Right atrium auricular region (tissue), 2 donors: ENCODE data around the gene GAS5. TPM values are rescaled to one million over a fixed set of nuclear protein-coding genes. Genes with fewer than 3 reads are reported as not detected.

ENCODE experiments used
- DNase-seq: peaks from one replicate; pipeline ENCODE4 v3.0.0-alpha.2; 2019; ENCODE audit warnings: low spot score
- H3K27ac ChIP-seq, 2 donors: fragments of 200-600 bp; sonication (generic); 1 replicate in 1 of 2; 2 replicates in 1 of 2; pipeline ENCODE4 v1.5.1; 2016 to 2019
- H3K27me3 ChIP-seq, 2 donors: fragments of 200-600 bp; sonication (generic); one replicate each; pipeline versions ENCODE4 v1.5.1 to v1.6.0; 2017 to 2019
- H3K36me3 ChIP-seq: fragments of 200-600 bp; sonication (generic); one replicate; pipeline ENCODE4 v1.5.1; 2016
- H3K4me1 ChIP-seq, 2 donors: fragments of 200-600 bp; sonication (generic); one replicate each; pipeline versions ENCODE4 v1.5.1 to v1.6.0; 2017 to 2019
- H3K4me3 ChIP-seq, 2 donors: fragments of 200-600 bp; sonication (generic); 1 replicate in 1 of 2; 2 replicates in 1 of 2; pipeline ENCODE4 v1.5.1; 2017 to 2019; ENCODE audit warnings: mild to moderate bottlenecking in 1 of 2, moderate library complexity in 1 of 2
- H3K9me3 ChIP-seq, 2 donors: fragments of 200-600 bp; sonication (generic); one replicate each; pipeline ENCODE4 v1.5.1; 2019
- CTCF ChIP-seq, 2 donors: fragments of 200-600 bp; sonication (generic); IDR thresholded peaks; one replicate each; pipeline ENCODE4 v1.5.1; 2019; ENCODE audit warnings: antibody characterized with exemption in 2 of 2
- total RNA-seq, 2 donors: library from RNA; depleted of rRNA; stranded (reverse); fragments of >200 nt; gene quantifications; one replicate each; pipeline ENCODE4 v1.1.0, GENCODE V29; 2016

Gene GAS5
- total RNA-seq, 2 donors from 2014 or later = 74.6 to 115 TPM

- H3K9me3 ChIP-seq = no peaks in the 10 kb centered on the region
- H3K36me3 ChIP-seq = peaks cover 10% of the 10 kb centered on the region
- H3K4me1 ChIP-seq = peaks cover 0 to 22% of the 10 kb centered on the region in 2 donors
- H3K27me3 ChIP-seq = no peaks in the 10 kb centered on the region
- no peak overlapping the region for H3K4me3 ChIP-seq
- no peak for DNase-seq
- no peak overlapping the region for H3K27ac ChIP-seq
- TF ChIP-seq CTCF (IDR thresholded peaks at IDR 0.05) = no peak
Observed at GRCh38 chr1:173827611-173828010, 40.2 kb downstream of the GAS5 start.

GRCh38 chr1:173824315-173825081 is 43.3 kb downstream of the GAS5 start, which contains the start of the genes CENPL and DARS2:
CENPL (minus strand) TSS chr1:173824883; CDS start chr1:173811299, 13,584 bp downstream.
DARS2 (plus strand) TSS chr1:173824673; CDS start chr1:173825230, 557 bp downstream.
- Histone ChIP-seq H3K4me3 (peak within 1 kb of the TSS; percentile 40 to 74), H3K4me1 (peaks cover 0 to 23% of the 10 kb centered on the region in 2 donors), H3K27me3 (no peaks in the 10 kb centered on the region), H3K27ac (peak within 1 kb of the TSS; percentile 91 to 95), H3K36me3 (no peaks in the 10 kb centered on the region), H3K9me3 (no peaks in the 10 kb centered on the region)
- peak; percentile 98 for DNase-seq
- TF ChIP-seq CTCF (IDR thresholded peaks at IDR 0.05) = no peak

GRCh38 chr1:173823781-173824314 is 43.9 kb downstream of the GAS5 start:
- peak overlapping the region; percentile 91 to 95 for H3K27ac ChIP-seq
- H3K4me1 ChIP-seq = peaks cover 0 to 23% of the 10 kb centered on the region in 2 donors
- no peaks in the 10 kb centered on the region for H3K36me3 ChIP-seq
- no peak for DNase-seq
- no peak for TF ChIP-seq CTCF (IDR thresholded peaks at IDR 0.05)
- no peaks in the 10 kb centered on the region for H3K9me3 ChIP-seq
- H3K27me3 ChIP-seq = no peaks in the 10 kb centered on the region
- H3K4me3 ChIP-seq = peak overlapping the region; percentile 40 to 74

GRCh38 chr1:173821680-173822079 is 46.1 kb downstream of the GAS5 start:
- no peak for TF ChIP-seq CTCF (IDR thresholded peaks at IDR 0.05)
- peaks cover 0 to 23% of the 10 kb centered on the region in 2 donors for H3K4me1 ChIP-seq
- H3K36me3 ChIP-seq = no peaks in the 10 kb centered on the region
- H3K9me3 ChIP-seq = no peaks in the 10 kb centered on the region
- DNase-seq = no peak
- H3K27me3 ChIP-seq = no peaks in the 10 kb centered on the region
- H3K27ac ChIP-seq = no peak overlapping the region
- no peak overlapping the region for H3K4me3 ChIP-seq

GRCh38 chr1:173818459-173818858 is 49.3 kb downstream of the GAS5 start:
- H3K4me1 ChIP-seq = peaks cover 0 to 9% of the 10 kb centered on the region in 2 donors
- H3K9me3 ChIP-seq = no peaks in the 10 kb centered on the region
- H3K27ac ChIP-seq = no peak overlapping the region
- no peaks in the 10 kb centered on the region for H3K27me3 ChIP-seq
- no peak for DNase-seq
- H3K36me3 ChIP-seq = no peaks in the 10 kb centered on the region
- no peak overlapping the region for H3K4me3 ChIP-seq
- TF ChIP-seq CTCF (IDR thresholded peaks at IDR 0.05) = no peak

Other genes starting within 250 kb of the GAS5 start
- not detected for gene TEX50, start 232.7 kb downstream of the GAS5 start, total RNA-seq
- under 1 TPM; 0.35 to 0.56 TPM for gene ANKRD45, start 198.1 kb downstream of the GAS5 start, total RNA-seq
- gene KLHL20, start 153.0 kb downstream of the GAS5 start, total RNA-seq = 10 to 100 TPM; 20.9 to 24.6 TPM
- gene DARS2, start 43.3 kb downstream of the GAS5 start, total RNA-seq = 10 to 100 TPM; 11.2 to 13.9 TPM
- gene CENPL, start 43.1 kb downstream of the GAS5 start, total RNA-seq = 1 to 10 TPM; 1.5 to 4.2 TPM
- gene ZBTB37, start 391 bp upstream of the GAS5 start, total RNA-seq = 1 to 10 TPM; 5.8 to 8.8 TPM
- under 1 TPM in 1 of 2 donors, not detected in 1; 0.31 TPM for gene SERPINC1, start 49.3 kb upstream of the GAS5 start, total RNA-seq
- gene RC3H1, start 154.4 kb upstream of the GAS5 start, total RNA-seq = 10 to 100 TPM; 14.6 to 15.6 TPM